Transverse colon (tissue), 4 donors: ENCODE data around the gene CLEC4D.

Experiments
- CTCF ChIP-seq, 5 experiments: fragments of 200-600 bp in 3 of 5; fragments of 450-650 bp in 2 of 5; sonication (generic) in 3 of 5; IDR thresholded peaks; 1 replicate in 2 of 5; 2 replicates in 3 of 5; pipeline ENCODE4 v1.5.1; 2016 to 2017; ENCODE audit warnings: antibody characterized with exemption in 5 of 5, inconsistent platforms in 3 of 5, mild to moderate bottlenecking in 2 of 5, moderate library complexity in 1 of 5
- POLR2AphosphoS5 ChIP-seq, 3 donors: sonication (generic); formaldehyde crosslinking; IDR thresholded peaks; one replicate each; pipeline ENCODE4 v1.6.1; 2016; ENCODE audit warnings: antibody characterized with exemption in 3 of 3

DNA sequence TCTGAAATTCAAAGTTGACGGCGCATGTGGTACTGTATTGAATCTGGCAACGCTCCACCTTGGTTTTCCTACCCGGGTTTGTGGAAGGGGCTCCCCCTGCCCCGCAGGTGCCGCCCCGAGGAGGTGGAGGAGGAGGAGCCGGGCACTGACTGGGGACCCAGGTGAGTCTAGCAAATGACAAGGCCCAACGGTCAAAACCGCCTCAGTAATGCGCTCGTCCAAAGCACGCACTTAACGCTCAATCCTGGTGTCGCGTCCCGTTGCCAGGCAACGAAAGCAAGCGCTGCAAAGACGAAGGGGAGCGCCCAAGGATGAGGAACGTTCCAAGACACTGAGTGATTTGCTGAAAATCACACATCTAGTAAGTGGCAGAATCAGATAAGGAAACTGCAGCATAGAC lies 51.4 kb downstream of the CLEC4D start:
- TF ChIP-seq POLR2AphosphoS5 (IDR thresholded peaks at IDR 0.05) (no peak), CTCF (IDR thresholded peaks at IDR 0.05) (no peak)
